ENCODE measurements around the gene KHK. TPM values are rescaled to one million over a fixed set of nuclear protein-coding genes. Genes with fewer than 3 reads are reported as not detected.

KHK gene
- polyA plus RNA-seq, 1 donor (not counting 4 experiments of a cell fraction or from before 2014, with no cell fraction given) = 0.21 TPM

GRCh38 chr2:27051902-27052645, 34.5 kb upstream of the KHK start:
- Histone ChIP-seq H3K79me2 (ENCODE audit: control insufficient read depth, insufficient read depth, low read length) (no peaks in the 10 kb centered on the region), H4K20me1 (ENCODE audit: control insufficient read depth, extremely low read depth, insufficient read depth, low read length) (no peaks in the 10 kb centered on the region), H3K4me1 (ENCODE audit: control insufficient read depth, extremely low read depth, insufficient read depth, low read length) (peaks cover 9% of the 10 kb centered on the region), H3K27ac (ENCODE audit: control insufficient read depth, insufficient read depth, low read length) (peak overlapping the region; percentile 34), H3K27me3 (ENCODE audit: control insufficient read depth, extremely low read depth, insufficient read depth, low read length) (no peaks in the 10 kb centered on the region), H3K4me2 (ENCODE audit: control insufficient read depth, extremely low read depth, insufficient read depth, low read depth, low read length) (peak overlapping the region; percentile 84), H3K36me3 (ENCODE audit: control insufficient read depth in 2 of 2, extremely low read depth in 1 of 2, insufficient read depth in 2 of 2, low read length in 2 of 2) (peaks cover 7 to 18% of the 10 kb centered on the region in 2 experiments), H3K9me1 (ENCODE audit: control insufficient read depth, extremely low read depth, insufficient read depth, low read length) (no peaks in the 10 kb centered on the region), H3K9me3 (ENCODE audit: control insufficient read depth, low read depth, low read length) (no peaks in the 10 kb centered on the region), H2AFZ (ENCODE audit: control insufficient read depth, low read length) (peak overlapping the region; percentile 87), H3K4me3 (ENCODE audit: control insufficient read depth in 2 of 3, extremely low read depth in 1 of 3, insufficient read depth in 2 of 3, low read depth in 1 of 3, low read length in 3 of 3) (peak overlapping the region; percentile 83 to 91 (median 88)), H3K9ac (ENCODE audit: control insufficient read depth, extremely low read depth, insufficient read depth, low read length) (peak overlapping the region; percentile 70)
- FAIRE-seq (no peak), DNase-seq (ENCODE audit: low read depth, low spot score) (no peak)
- dilution Hi-C loops (cut with MboI; ENCODE audit: extremely low pct_ligation_motif_present, low sequenced_read_pairs) = no loop called here
- TF ChIP-seq, protein P1, sequence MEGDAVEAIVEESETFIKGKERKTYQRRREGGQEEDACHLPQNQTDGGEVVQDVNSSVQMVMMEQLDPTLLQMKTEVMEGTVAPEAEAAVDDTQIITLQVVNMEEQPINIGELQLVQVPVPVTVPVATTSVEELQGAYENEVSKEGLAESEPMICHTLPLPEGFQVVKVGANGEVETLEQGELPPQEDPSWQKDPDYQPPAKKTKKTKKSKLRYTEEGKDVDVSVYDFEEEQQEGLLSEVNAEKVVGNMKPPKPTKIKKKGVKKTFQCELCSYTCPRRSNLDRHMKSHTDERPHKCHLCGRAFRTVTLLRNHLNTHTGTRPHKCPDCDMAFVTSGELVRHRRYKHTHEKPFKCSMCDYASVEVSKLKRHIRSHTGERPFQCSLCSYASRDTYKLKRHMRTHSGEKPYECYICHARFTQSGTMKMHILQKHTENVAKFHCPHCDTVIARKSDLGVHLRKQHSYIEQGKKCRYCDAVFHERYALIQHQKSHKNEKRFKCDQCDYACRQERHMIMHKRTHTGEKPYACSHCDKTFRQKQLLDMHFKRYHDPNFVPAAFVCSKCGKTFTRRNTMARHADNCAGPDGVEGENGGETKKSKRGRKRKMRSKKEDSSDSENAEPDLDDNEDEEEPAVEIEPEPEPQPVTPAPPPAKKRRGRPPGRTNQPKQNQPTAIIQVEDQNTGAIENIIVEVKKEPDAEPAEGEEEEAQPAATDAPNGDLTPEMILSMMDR (optimal IDR thresholded peaks at IDR 0.05 in 1 of 3, IDR thresholded peaks at IDR 0.05 in 1 of 3, conservative IDR thresholded peaks at IDR 0.05 in 1 of 3; ENCODE audit: extremely low read depth in 1 of 3, insufficient read depth in 2 of 3, low read length in 3 of 3) = no peak
- no peak for TF ChIP-seq EZH2 (IDR thresholded peaks at IDR 0.05; ENCODE audit: low read length)

GRCh38 chr2:27053321-27053720, 33.3 kb upstream of the KHK start:
- Histone ChIP-seq H3K4me1 (ENCODE audit: control insufficient read depth, extremely low read depth, insufficient read depth, low read length) (peaks cover 9% of the 10 kb centered on the region), H4K20me1 (ENCODE audit: control insufficient read depth, extremely low read depth, insufficient read depth, low read length) (no peaks in the 10 kb centered on the region), H3K4me3 (ENCODE audit: control insufficient read depth in 2 of 3, extremely low read depth in 1 of 3, insufficient read depth in 2 of 3, low read depth in 1 of 3, low read length in 3 of 3) (no peak overlapping the region), H2AFZ (ENCODE audit: control insufficient read depth, low read length) (no peak overlapping the region), H3K27me3 (ENCODE audit: control insufficient read depth, extremely low read depth, insufficient read depth, low read length) (no peaks in the 10 kb centered on the region), H3K9ac (ENCODE audit: control insufficient read depth, extremely low read depth, insufficient read depth, low read length) (no peak overlapping the region), H3K27ac (ENCODE audit: control insufficient read depth, insufficient read depth, low read length) (no peak overlapping the region), H3K9me3 (ENCODE audit: control insufficient read depth, low read depth, low read length) (no peaks in the 10 kb centered on the region), H3K36me3 (ENCODE audit: control insufficient read depth in 2 of 2, extremely low read depth in 1 of 2, insufficient read depth in 2 of 2, low read length in 2 of 2) (peaks cover 13 to 23% of the 10 kb centered on the region in 2 experiments), H3K9me1 (ENCODE audit: control insufficient read depth, extremely low read depth, insufficient read depth, low read length) (no peaks in the 10 kb centered on the region), H3K4me2 (ENCODE audit: control insufficient read depth, extremely low read depth, insufficient read depth, low read depth, low read length) (no peak overlapping the region), H3K79me2 (ENCODE audit: control insufficient read depth, insufficient read depth, low read length) (no peaks in the 10 kb centered on the region)
- TF ChIP-seq, protein P1 (optimal IDR thresholded peaks at IDR 0.05 in 1 of 3, IDR thresholded peaks at IDR 0.05 in 1 of 3, conservative IDR thresholded peaks at IDR 0.05 in 1 of 3; ENCODE audit: extremely low read depth in 1 of 3, insufficient read depth in 2 of 3, low read length in 3 of 3) = no peak
- TF ChIP-seq EZH2 (IDR thresholded peaks at IDR 0.05; ENCODE audit: low read length) = no peak
- FAIRE-seq = no peak
- no peak for DNase-seq (ENCODE audit: low read depth, low spot score)
- dilution Hi-C loops (cut with MboI; ENCODE audit: extremely low pct_ligation_motif_present, low sequenced_read_pairs) = no loop called here

Measured in keratinocyte (primary cell).